PC-3 (cell line): Measurements from ENCODE around the gene CCDC141. TPM values are rescaled to one million over a fixed set of nuclear protein-coding genes. Genes with fewer than 3 reads are reported as not detected.

Experiments
- ATAC-seq: fragments of 200-7000 bp; cut with Tn5 transposase; 2 replicates; pipeline ENCODE4 v1.9.1; 2020; ENCODE audit warnings: mild to moderate bottlenecking, moderate library complexity
- BruUV-seq: library from RNA; stranded (reverse); fragments of 400-500 nt; replicated peaks from 2 replicates; lab custom pipeline; 2021; lab: Mats Ljungman, UMichigan
- CTCF ChIA-PET: fragments of 300-600 bp; sonication (Branson Sonifier 250); formaldehyde crosslinking; loops from one replicate; lab custom pipeline; 2022; ENCODE audit warnings: antibody characterized with exemption; lab: Charles Lee
- POLR2A ChIA-PET: fragments of 300-600 bp; sonication (Branson Sonifier 250); formaldehyde crosslinking; loops from one replicate; lab custom pipeline; 2022; ENCODE audit warnings: antibody characterized with exemption; ENCODE audit not compliant: unreplicated experiment; lab: Charles Lee
- DNase-seq: peaks from one replicate; pipeline ENCODE4 v3.0.0-alpha.2; 2015
- H2AFZ ChIP-seq: fragments of 300-600 bp; sonication (generic); 2 replicates; pipeline ENCODE4 v1.6.0; 2016; ENCODE audit warnings: antibody characterized with exemption, low read length
- H3F3A ChIP-seq: fragments of 300-600 bp; sonication (generic); one replicate; pipeline ENCODE4 v1.6.0; 2017; ENCODE audit warnings: antibody characterized with exemption, low read length, control low read depth, mild to moderate bottlenecking; ENCODE audit not compliant: unreplicated experiment
- H3K27ac ChIP-seq: fragments of 300-600 bp; sonication (generic); 2 replicates; pipeline ENCODE4 v1.5.1; 2016; ENCODE audit warnings: mild to moderate bottlenecking, low read length
- H3K27me3 ChIP-seq: fragments of 300-600 bp; sonication (generic); 2 replicates; pipeline ENCODE4 v1.6.1; 2016; ENCODE audit warnings: low read length, mixed read lengths
- H3K36me3 ChIP-seq: fragments of 300-600 bp; sonication (generic); 2 replicates; pipeline ENCODE4 v1.6.1; 2016; ENCODE audit warnings: low read depth, mixed run types, low read length, mixed read lengths
- H3K4me1 ChIP-seq: fragments of 300-600 bp; sonication (generic); 2 replicates; pipeline ENCODE4 v1.5.1; 2016; ENCODE audit warnings: low read length; ENCODE audit not compliant: insufficient read depth
- H3K4me2 ChIP-seq: fragments of 300-600 bp; sonication (generic); 2 replicates; pipeline ENCODE4 v1.6.0; 2016; ENCODE audit warnings: low read length
- H3K4me3 ChIP-seq: fragments of 300-600 bp; sonication (generic); 2 replicates; pipeline ENCODE4 v1.5.1; 2016; ENCODE audit warnings: mild to moderate bottlenecking, low read length, mixed read lengths
- H3K79me2 ChIP-seq: fragments of 300-600 bp; sonication (generic); 2 replicates; pipeline ENCODE4 v1.6.1; 2017; ENCODE audit warnings: low read length, mixed read lengths
- H3K9ac ChIP-seq: fragments of 300-600 bp; sonication (generic); 2 replicates; pipeline ENCODE4 v1.6.0; 2016; ENCODE audit warnings: mild to moderate bottlenecking, low read length
- H3K9me2 ChIP-seq: fragments of 300-600 bp; sonication (generic); replicated peaks from 2 replicates; pipeline ENCODE4 v1.6.1; 2016; ENCODE audit warnings: mixed run types, low read length, mixed read lengths
- H3K9me3 ChIP-seq: fragments of 300-600 bp; sonication (generic); 2 replicates; pipeline ENCODE4 v1.6.1; 2016; ENCODE audit warnings: low read length, mixed read lengths
- H4K20me1 ChIP-seq: fragments of 300-600 bp; sonication (generic); 2 replicates; pipeline ENCODE4 v1.6.1; 2016; ENCODE audit warnings: low read length, mixed read lengths
- CTCF ChIP-seq: fragments of 300-600 bp; sonication (generic); conservative IDR thresholded peaks from 2 replicates; pipeline ENCODE4 v1.5.1; 2017; ENCODE audit warnings: antibody characterized with exemption, low read depth, mild to moderate bottlenecking, low read length
- EZH2 ChIP-seq: fragments of 300-600 bp; sonication (generic); IDR thresholded peaks from one replicate; pipeline ENCODE4 v1.6.1; 2017; ENCODE audit warnings: antibody characterized with exemption, mild to moderate bottlenecking, low read length; ENCODE audit not compliant: unreplicated experiment
- EZH2phosphoT487 ChIP-seq: fragments of 300-600 bp; sonication (generic); IDR thresholded peaks from 2 replicates; pipeline ENCODE4 v1.6.1; 2018; ENCODE audit warnings: mild to moderate bottlenecking, antibody characterized with exemption, low read length, borderline replicate concordance
- intact Hi-C: fragments of 100-400 bp; cut with micrococcal nuclease; formaldehyde crosslinking; loops from 2 replicates; pipeline ENCODE4 v1.9.0; 2023
- total RNA-seq: library from RNA; depleted of rRNA; stranded (reverse); fragments of >200 nt; gene quantifications from 2 replicates; pipeline ENCODE4 v1.2.3, GENCODE V29; 2014

Gene CCDC141
- total RNA-seq, 1 experiment from 2014 or later: 1.1 TPM

DNA sequence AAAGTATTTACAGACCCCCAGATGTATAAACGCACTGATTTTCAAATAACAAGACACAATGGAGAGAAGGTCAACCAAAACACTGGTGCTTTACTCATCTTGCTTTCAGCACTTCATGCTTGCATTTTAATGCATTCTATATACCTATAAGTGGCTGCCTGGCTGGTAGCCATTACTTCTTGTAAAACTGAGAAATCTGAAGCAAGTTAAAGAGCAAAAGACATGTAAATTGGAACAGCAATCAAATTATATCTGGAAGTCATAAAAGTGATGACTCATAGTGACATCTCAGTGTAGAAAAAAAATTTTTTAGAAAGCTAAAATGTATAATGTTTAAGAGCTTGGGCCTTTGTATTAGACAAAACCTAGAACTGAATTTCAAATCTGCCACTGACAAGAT lies 106.2 kb downstream of the CCDC141 start:
- Histone ChIP-seq H3K36me3 (no peaks in the 10 kb centered on the region), H3K9ac (no peak overlapping the region), H3K9me2 (no peaks in the 10 kb centered on the region), H3F3A (no peaks in the 10 kb centered on the region), H2AFZ (no peak overlapping the region), H4K20me1 (no peaks in the 10 kb centered on the region), H3K79me2 (no peaks in the 10 kb centered on the region), H3K9me3 (no peaks in the 10 kb centered on the region), H3K4me1 (no peaks in the 10 kb centered on the region), H3K4me3 (no peak overlapping the region), H3K27ac (no peak overlapping the region), H3K4me2 (no peak overlapping the region), H3K27me3 (peaks cover 8% of the 10 kb centered on the region; the same call in 1 of the 2 replicates)
- BruUV-seq: no TSS peak
- peak; percentile 10 for DNase-seq
- TF ChIP-seq EZH2phosphoT487 (no peak), CTCF (no peak), EZH2 (no peak)
- CTCF ChIA-PET: interaction anchor here (0.6 kb wide), 2 partner anchors 186 to 296 kb away, joined by 3 to 4 read pairs; no protein-coding TSS in a partner anchor
- intact Hi-C loops: no loop called here
- POLR2A ChIA-PET: no interaction called here
- ATAC-seq: peak; percentile 57; the same call in 1 of the 2 replicates

- POLR2A ChIA-PET: no interaction called here
- Histone ChIP-seq H3K9ac (no peak overlapping the region), H3K4me2 (no peak overlapping the region), H3K4me3 (no peak overlapping the region), H3K27ac (no peak overlapping the region), H3F3A (no peaks in the 10 kb centered on the region), H3K9me3 (no peaks in the 10 kb centered on the region), H4K20me1 (no peaks in the 10 kb centered on the region), H3K36me3 (no peaks in the 10 kb centered on the region), H3K4me1 (no peaks in the 10 kb centered on the region), H3K79me2 (no peaks in the 10 kb centered on the region), H3K9me2 (no peaks in the 10 kb centered on the region), H2AFZ (no peak overlapping the region), H3K27me3 (no peaks in the 10 kb centered on the region)
- CTCF ChIA-PET: no interaction called here
- no peak for TF ChIP-seq EZH2
- TF ChIP-seq EZH2phosphoT487: no peak
- TF ChIP-seq CTCF: no peak
- intact Hi-C loops: no loop called here
- BruUV-seq: no TSS peak
- ATAC-seq: no peak
- DNase-seq: no peak
Observed at GRCh38 chr2:178934571-178934970, 115.4 kb downstream of the CCDC141 start.

DNA sequence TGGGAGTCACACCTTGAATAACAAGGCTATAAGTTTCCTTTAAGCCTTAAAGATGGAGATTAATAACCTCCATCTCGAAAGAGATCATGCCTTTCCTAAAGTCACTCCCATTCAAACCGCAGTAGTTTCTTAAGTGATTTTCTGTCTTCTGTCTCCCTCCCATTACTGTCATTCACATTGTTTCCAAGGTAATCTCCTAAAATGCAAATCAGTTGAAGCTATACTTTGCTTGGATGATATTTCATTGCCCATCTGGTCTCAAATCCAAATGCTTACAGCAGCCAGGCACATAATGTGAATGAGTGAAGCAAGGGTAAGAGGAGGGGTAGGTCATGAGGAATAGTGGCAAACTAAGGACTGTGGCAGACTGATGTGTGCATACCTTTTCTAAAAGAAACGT lies 116.4 kb downstream of the CCDC141 start:
- no peaks in the 10 kb centered on the region for H3F3A ChIP-seq
- no peak for DNase-seq
- ChIA-PET CTCF (no interaction called here), POLR2A (no interaction called here)
- no peak overlapping the region for H3K9ac ChIP-seq
- H3K79me2 ChIP-seq: no peaks in the 10 kb centered on the region
- intact Hi-C loops: no loop called here
- no peaks in the 10 kb centered on the region for H3K36me3 ChIP-seq
- H3K4me3 ChIP-seq: no peak overlapping the region
- no peak for ATAC-seq
- H2AFZ ChIP-seq: no peak overlapping the region
- H4K20me1 ChIP-seq: no peaks in the 10 kb centered on the region
- H3K27me3 ChIP-seq: no peaks in the 10 kb centered on the region
- no peaks in the 10 kb centered on the region for H3K9me3 ChIP-seq
- no peaks in the 10 kb centered on the region for H3K9me2 ChIP-seq
- H3K4me2 ChIP-seq: no peak overlapping the region
- TF ChIP-seq EZH2 (no peak), EZH2phosphoT487 (no peak)
- no peak overlapping the region for H3K27ac ChIP-seq
- no TSS peak for BruUV-seq
- H3K4me1 ChIP-seq: no peaks in the 10 kb centered on the region
